Thyroid gland (tissue), 4 donors: ENCODE data around the gene KCNS3.

Experiments used
- CTCF ChIP-seq, 6 experiments: fragments of 200-600 bp in 3 of 6; fragments of 450-650 bp in 3 of 6; sonication (generic) in 3 of 6; IDR thresholded peaks; one replicate each; pipeline ENCODE4 v1.5.1; 2016 to 2019; ENCODE audit warnings: antibody characterized with exemption in 6 of 6, mild to moderate bottlenecking in 2 of 6, inconsistent platforms in 1 of 6, moderate library complexity in 1 of 6
- POLR2A ChIP-seq, 2 donors: fragments of 450-650 bp; IDR thresholded peaks; one replicate each; pipeline ENCODE4 v1.6.1; 2017; ENCODE audit warnings: antibody characterized with exemption in 2 of 2, mild to moderate bottlenecking in 2 of 2, moderate library complexity in 1 of 2

- TF ChIP-seq CTCF (IDR thresholded peaks at IDR 0.05) (no peak), POLR2A (IDR thresholded peaks at IDR 0.05) (no peak)
These were observed 52.3 kb downstream of the KCNS3 start for GRCh38 chr2:17930773-17931172.
